ENCODE results near the gene SLMAP.

Gene SLMAP

GRCh38 chr3:57900786-57901185, 144.7 kb downstream of the SLMAP start:
- no peak for DNase-seq

GRCh38 chr3:57903124-57903890, 147.2 kb downstream of the SLMAP start:
- no peak for DNase-seq

- peak; percentile 13 to 25 for DNase-seq
Measured at GRCh38 chr3:57910990-57911389, 154.9 kb downstream of the SLMAP start.

GRCh38 chr3:57911593-57911992, 155.5 kb downstream of the SLMAP start:
- no peak for DNase-seq

- DNase-seq: no peak
Measured at GRCh38 chr3:57917601-57918000, 161.5 kb downstream of the SLMAP start.

GRCh38 chr3:57918123-57918837, 162.2 kb downstream of the SLMAP start:
- no peak for DNase-seq

- DNase-seq: no peak
Measured at GRCh38 chr3:57919987-57920386, 163.9 kb downstream of the SLMAP start.

GRCh38 chr3:57923101-57923500, 167.0 kb downstream of the SLMAP start:
- no peak for DNase-seq

- no peak for DNase-seq
Measured at GRCh38 chr3:57923752-57924151, 167.6 kb downstream of the SLMAP start.

- DNase-seq: no peak
Measured at GRCh38 chr3:57927166-57927565, 171.1 kb downstream of the SLMAP start.

GRCh38 chr3:57927916-57928315, 171.8 kb downstream of the SLMAP start:
- no peak for DNase-seq

- no peak for DNase-seq
Measured at GRCh38 chr3:57928511-57928910, 172.4 kb downstream of the SLMAP start.

- no peak for DNase-seq
Measured at GRCh38 chr3:57929988-57930387, 173.9 kb downstream of the SLMAP start.

- no peak for DNase-seq
Measured at GRCh38 chr3:57933602-57934001, 177.5 kb downstream of the SLMAP start.

- DNase-seq: no peak
Measured at GRCh38 chr3:57934373-57934772, 178.3 kb downstream of the SLMAP start.

GRCh38 chr3:57935539-57935938, 179.4 kb downstream of the SLMAP start:
- no peak for DNase-seq

GRCh38 chr3:57937092-57937491, 181.0 kb downstream of the SLMAP start:
- DNase-seq: no peak

- DNase-seq: no peak
Measured at GRCh38 chr3:57939775-57940174, 183.7 kb downstream of the SLMAP start.

- no peak for DNase-seq
Measured at GRCh38 chr3:57942388-57942787, 186.3 kb downstream of the SLMAP start.

GRCh38 chr3:57942872-57943283, 186.8 kb downstream of the SLMAP start:
- no peak for DNase-seq

- no peak for DNase-seq
Measured at GRCh38 chr3:57943525-57944495, 187.7 kb downstream of the SLMAP start.

- no peak for DNase-seq
Measured at GRCh38 chr3:57946970-57947381, 190.9 kb downstream of the SLMAP start.

- DNase-seq: no peak
Measured at GRCh38 chr3:57948080-57948671, 192.1 kb downstream of the SLMAP start.
